Ecto neural progenitor cell (in vitro differentiated cells): ENCODE data around the gene NIM1K.
A peak's percentile ranks its signal among the peaks of the same experiment; 100 is the strongest.
"Not testable (repeated sequence)": the region's sequence is repeated elsewhere in the genome, so short reads cannot be mapped to it uniquely, and the experiment has no call there.

Experiments
- DNase-seq: peaks from one replicate; pipeline ENCODE4 v3.0.0-alpha.2; 2018; ENCODE audit warnings: low spot score

The NIM1K gene

GRCh38 chr5:43191740-43192557 is at the start of gene NIM1K:
Gene NIM1K, plus strand, starts transcription at chr5:43192225. Its CDS starts 53,551 bp downstream, at chr5:43245776.
- peak; percentile 84 for DNase-seq

GRCh38 chr5:43145071-43145470 is 47.0 kb upstream of the NIM1K start:
- no peak for DNase-seq

- no peak for DNase-seq
Observed at GRCh38 chr5:43146958-43147357, 45.1 kb upstream of the NIM1K start.

GRCh38 chr5:43148417-43148816 is 43.6 kb upstream of the NIM1K start:
- DNase-seq: no peak

GRCh38 chr5:43149231-43149630 is 42.8 kb upstream of the NIM1K start:
- DNase-seq: no peak

- DNase-seq: no peak
Observed at GRCh38 chr5:43150075-43150474, 42.0 kb upstream of the NIM1K start.

GRCh38 chr5:43150748-43151147 is 41.3 kb upstream of the NIM1K start:
- DNase-seq: no peak

GRCh38 chr5:43152946-43153345 is 39.1 kb upstream of the NIM1K start:
- no peak for DNase-seq

GRCh38 chr5:43154469-43154868 is 37.6 kb upstream of the NIM1K start:
- DNase-seq: no peak

- no peak for DNase-seq
Observed at GRCh38 chr5:43155394-43156096, 36.5 kb upstream of the NIM1K start.

- DNase-seq: no peak
Observed at GRCh38 chr5:43156388-43156787, 35.6 kb upstream of the NIM1K start.

- no peak for DNase-seq
Observed at GRCh38 chr5:43157068-43157467, 35.0 kb upstream of the NIM1K start.

- no peak for DNase-seq
Observed at GRCh38 chr5:43161244-43161643, 30.8 kb upstream of the NIM1K start.

GRCh38 chr5:43164801-43165200 is 27.2 kb upstream of the NIM1K start:
- not testable (repeated sequence) for DNase-seq

GRCh38 chr5:43165323-43165722 is 26.7 kb upstream of the NIM1K start:
- no peak for DNase-seq

GRCh38 chr5:43168175-43168574 is 23.9 kb upstream of the NIM1K start:
- no peak for DNase-seq

GRCh38 chr5:43171451-43171850 is 20.6 kb upstream of the NIM1K start:
- DNase-seq: no peak

- DNase-seq: no peak
Observed at GRCh38 chr5:43171926-43172325, 20.1 kb upstream of the NIM1K start.

- DNase-seq: no peak
Observed at GRCh38 chr5:43172779-43173178, 19.2 kb upstream of the NIM1K start.

GRCh38 chr5:43174586-43174985 is 17.4 kb upstream of the NIM1K start:
- DNase-seq: no peak

GRCh38 chr5:43179836-43180235 is 12.2 kb upstream of the NIM1K start:
- DNase-seq: no peak

- no peak for DNase-seq
Observed at GRCh38 chr5:43182421-43182820, 9.6 kb upstream of the NIM1K start.

GRCh38 chr5:43183101-43183500 is 8.9 kb upstream of the NIM1K start:
- DNase-seq: not testable (repeated sequence)
